A549 (cell line): ENCODE data around the gene SBNO2.

Experiments used
- CHD4 ChIP-seq: fragments of 200-600 bp; sonication (generic); IDR thresholded peaks from 2 replicates; pipeline ENCODE4 v1.6.1; 2016; ENCODE audit warnings: antibody characterized with exemption, mild to moderate bottlenecking, borderline replicate concordance
- HDAC2 ChIP-seq: fragments of 200-600 bp; sonication (generic); IDR thresholded peaks from 2 replicates; pipeline ENCODE4 v1.6.1; 2016
- MAFK ChIP-seq: fragments of 450-650 bp; IDR thresholded peaks from 2 replicates; pipeline ENCODE4 v1.6.1; 2014; ENCODE audit not compliant: partially characterized antibody
- POLR2A ChIP-seq: IDR thresholded peaks from 2 replicates; pipeline ENCODE4 v1.6.1; 2012; ENCODE audit warnings: mild to moderate bottlenecking, low read length
- RFX5 ChIP-seq: fragments of 450-650 bp; IDR thresholded peaks from 2 replicates; pipeline ENCODE4 v1.7.1; 2014; ENCODE audit warnings: antibody characterized with exemption, mild to moderate bottlenecking, moderate library complexity
- SMC3 ChIP-seq: fragments of >200 bp; sonication (Bioruptor Twin); formaldehyde crosslinking; IDR thresholded peaks from 3 replicates; pipeline ENCODE4 v1.6.1; 2018; ENCODE audit warnings: inconsistent platforms
- ZFP36 ChIP-seq: fragments of 450-650 bp; IDR thresholded peaks from 2 replicates; pipeline ENCODE4 v1.6.1; 2014; ENCODE audit warnings: borderline replicate concordance; ENCODE audit not compliant: partially characterized antibody
- ZNF302 ChIP-seq: fragments of 250-450 bp; sonication (Bioruptor Pico); IDR thresholded peaks from 2 replicates; pipeline ENCODE4 v1.9.0; 2021; ENCODE audit warnings: inconsistent platforms, mild to moderate bottlenecking, moderate library complexity
- TF ChIP-seq, protein P1 (sequence below): fragments of >200 bp; sonication (Bioruptor Twin); formaldehyde crosslinking; IDR thresholded peaks from 3 replicates; pipeline ENCODE4 v1.5.1; 2016
- TF ChIP-seq, protein P2 (sequence below): IDR thresholded peaks from 2 replicates; pipeline ENCODE4 v1.6.1; 2012
- TF ChIP-seq, protein P3 (sequence below): fragments of 200-600 bp; sonication (generic); IDR thresholded peaks from 2 replicates; pipeline ENCODE4 v1.6.1; 2016; ENCODE audit warnings: antibody characterized with exemption, mild to moderate bottlenecking, moderate library complexity

DNA sequence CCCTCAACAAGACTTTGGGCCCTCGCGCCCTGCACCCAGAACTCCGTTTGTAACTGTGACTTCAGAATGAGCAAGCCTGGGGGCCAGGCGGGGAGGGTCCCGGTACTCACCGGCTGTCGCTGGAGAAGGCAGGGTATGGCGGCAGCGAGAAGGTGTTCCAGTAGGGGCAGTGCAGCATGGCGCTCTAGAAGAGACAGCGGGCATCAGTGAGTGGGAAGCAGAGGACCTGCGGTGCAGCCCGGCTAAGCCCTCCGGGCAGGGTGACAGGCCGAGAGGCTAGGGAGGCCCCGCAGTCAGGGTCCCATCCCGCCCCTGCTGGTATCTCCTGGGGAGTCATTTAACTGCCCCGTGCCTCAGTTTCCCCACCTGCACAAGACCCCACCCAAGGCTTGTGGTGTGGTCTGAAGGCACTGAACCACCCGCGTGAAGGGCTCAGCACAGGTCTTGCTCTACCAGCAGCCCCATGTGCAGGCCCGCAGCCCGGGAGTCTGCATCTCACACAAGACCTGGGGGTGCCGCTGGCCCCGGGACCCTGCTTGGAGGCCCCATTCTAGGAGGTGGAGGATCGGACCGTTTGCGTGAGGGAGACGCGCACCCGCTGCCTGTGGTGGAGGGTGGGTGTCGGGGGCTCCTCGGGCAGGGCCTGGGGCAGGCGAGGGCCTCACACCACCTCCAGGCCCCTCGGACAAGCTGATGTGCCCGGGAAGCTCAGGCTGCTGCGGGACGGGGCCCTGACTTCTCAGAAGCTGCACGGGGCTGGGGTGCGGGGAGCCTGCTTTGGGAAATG lies 24.6 kb downstream of the SBNO2 start:
- TF ChIP-seq, protein P1, sequence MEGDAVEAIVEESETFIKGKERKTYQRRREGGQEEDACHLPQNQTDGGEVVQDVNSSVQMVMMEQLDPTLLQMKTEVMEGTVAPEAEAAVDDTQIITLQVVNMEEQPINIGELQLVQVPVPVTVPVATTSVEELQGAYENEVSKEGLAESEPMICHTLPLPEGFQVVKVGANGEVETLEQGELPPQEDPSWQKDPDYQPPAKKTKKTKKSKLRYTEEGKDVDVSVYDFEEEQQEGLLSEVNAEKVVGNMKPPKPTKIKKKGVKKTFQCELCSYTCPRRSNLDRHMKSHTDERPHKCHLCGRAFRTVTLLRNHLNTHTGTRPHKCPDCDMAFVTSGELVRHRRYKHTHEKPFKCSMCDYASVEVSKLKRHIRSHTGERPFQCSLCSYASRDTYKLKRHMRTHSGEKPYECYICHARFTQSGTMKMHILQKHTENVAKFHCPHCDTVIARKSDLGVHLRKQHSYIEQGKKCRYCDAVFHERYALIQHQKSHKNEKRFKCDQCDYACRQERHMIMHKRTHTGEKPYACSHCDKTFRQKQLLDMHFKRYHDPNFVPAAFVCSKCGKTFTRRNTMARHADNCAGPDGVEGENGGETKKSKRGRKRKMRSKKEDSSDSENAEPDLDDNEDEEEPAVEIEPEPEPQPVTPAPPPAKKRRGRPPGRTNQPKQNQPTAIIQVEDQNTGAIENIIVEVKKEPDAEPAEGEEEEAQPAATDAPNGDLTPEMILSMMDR, result no peak
- no peak for TF ChIP-seq POLR2A
- TF ChIP-seq ZNF302, result no peak
- no peak for TF ChIP-seq CHD4
- TF ChIP-seq, protein P2, sequence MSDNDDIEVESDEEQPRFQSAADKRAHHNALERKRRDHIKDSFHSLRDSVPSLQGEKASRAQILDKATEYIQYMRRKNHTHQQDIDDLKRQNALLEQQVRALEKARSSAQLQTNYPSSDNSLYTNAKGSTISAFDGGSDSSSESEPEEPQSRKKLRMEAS, result no peak
- TF ChIP-seq, protein P3, sequence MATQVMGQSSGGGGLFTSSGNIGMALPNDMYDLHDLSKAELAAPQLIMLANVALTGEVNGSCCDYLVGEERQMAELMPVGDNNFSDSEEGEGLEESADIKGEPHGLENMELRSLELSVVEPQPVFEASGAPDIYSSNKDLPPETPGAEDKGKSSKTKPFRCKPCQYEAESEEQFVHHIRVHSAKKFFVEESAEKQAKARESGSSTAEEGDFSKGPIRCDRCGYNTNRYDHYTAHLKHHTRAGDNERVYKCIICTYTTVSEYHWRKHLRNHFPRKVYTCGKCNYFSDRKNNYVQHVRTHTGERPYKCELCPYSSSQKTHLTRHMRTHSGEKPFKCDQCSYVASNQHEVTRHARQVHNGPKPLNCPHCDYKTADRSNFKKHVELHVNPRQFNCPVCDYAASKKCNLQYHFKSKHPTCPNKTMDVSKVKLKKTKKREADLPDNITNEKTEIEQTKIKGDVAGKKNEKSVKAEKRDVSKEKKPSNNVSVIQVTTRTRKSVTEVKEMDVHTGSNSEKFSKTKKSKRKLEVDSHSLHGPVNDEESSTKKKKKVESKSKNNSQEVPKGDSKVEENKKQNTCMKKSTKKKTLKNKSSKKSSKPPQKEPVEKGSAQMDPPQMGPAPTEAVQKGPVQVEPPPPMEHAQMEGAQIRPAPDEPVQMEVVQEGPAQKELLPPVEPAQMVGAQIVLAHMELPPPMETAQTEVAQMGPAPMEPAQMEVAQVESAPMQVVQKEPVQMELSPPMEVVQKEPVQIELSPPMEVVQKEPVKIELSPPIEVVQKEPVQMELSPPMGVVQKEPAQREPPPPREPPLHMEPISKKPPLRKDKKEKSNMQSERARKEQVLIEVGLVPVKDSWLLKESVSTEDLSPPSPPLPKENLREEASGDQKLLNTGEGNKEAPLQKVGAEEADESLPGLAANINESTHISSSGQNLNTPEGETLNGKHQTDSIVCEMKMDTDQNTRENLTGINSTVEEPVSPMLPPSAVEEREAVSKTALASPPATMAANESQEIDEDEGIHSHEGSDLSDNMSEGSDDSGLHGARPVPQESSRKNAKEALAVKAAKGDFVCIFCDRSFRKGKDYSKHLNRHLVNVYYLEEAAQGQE, result no peak
- TF ChIP-seq ZFP36, result no peak
- no peak for TF ChIP-seq RFX5
- no peak for TF ChIP-seq MAFK
- no peak for TF ChIP-seq HDAC2
- TF ChIP-seq SMC3, result no peak
